Measurements from ENCODE around the gene SH2D3C.

The SH2D3C gene

DNA sequence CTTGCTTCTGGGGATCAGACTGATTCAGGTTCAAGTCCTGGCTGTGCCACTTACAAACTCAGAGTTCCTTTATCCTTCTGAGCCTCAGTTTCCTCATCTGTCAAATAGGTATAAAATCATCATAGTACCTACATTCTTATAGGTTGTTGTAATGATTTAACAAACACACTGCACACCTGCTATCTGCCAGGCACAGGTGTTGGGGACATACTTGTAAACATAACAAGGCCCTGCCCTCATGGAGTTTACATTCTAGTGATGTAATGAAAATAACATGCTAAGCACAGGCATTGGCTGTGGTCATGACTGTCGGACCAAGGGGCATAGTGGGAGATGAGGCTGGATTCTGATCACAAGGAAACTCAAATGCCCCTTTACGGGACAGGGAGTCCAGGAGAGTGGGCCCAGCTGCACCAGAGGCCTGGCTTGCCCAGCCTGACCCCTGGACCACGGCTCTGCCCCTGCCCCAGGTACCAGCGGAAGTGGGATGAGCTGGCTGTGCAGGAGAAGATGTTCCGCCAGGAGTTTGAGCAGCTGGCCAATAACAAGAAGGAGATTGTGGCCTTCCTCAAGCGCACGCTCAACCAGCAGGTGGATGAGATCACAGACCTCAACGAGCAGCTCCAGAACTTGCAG, 69.4 kb downstream of the SH2D3C start:
- Mint-ChIP-seq H3K9me3 (ENCODE audit: low read depth) (no peaks in the 10 kb centered on the region), H3K4me3 (no peak overlapping the region), H3K36me3 (peaks cover 2% of the 10 kb centered on the region), H3K27me3 (no peaks in the 10 kb centered on the region), H3K4me1 (ENCODE audit: low read depth) (peaks cover 34% of the 10 kb centered on the region), H3K27ac (no peak overlapping the region)

DNA sequence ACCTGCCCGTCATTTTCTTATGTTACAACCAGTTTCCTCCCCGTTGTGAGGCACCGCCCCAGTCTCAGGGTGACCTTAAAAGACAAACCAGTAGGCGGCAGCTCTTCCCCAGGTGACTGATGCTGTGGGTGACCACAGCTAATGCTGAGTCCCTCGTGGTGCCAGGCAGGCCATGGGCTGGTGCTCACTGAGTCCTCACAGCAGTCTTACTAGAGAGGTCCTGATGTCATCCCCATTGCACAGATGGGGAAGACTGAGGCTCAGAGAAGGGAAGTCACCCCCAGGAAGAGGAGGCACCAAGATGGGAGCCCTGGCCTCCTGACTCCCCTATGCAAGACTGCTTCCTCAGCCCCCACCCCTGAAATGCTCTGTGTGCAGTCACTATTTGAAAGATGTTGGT, 70.7 kb downstream of the SH2D3C start:
- Mint-ChIP-seq H3K9me3 (ENCODE audit: low read depth) (no peaks in the 10 kb centered on the region), H3K27ac (no peak overlapping the region), H3K27me3 (no peaks in the 10 kb centered on the region), H3K4me3 (no peak overlapping the region), H3K4me1 (ENCODE audit: low read depth) (peaks cover 31% of the 10 kb centered on the region), H3K36me3 (peaks cover 2% of the 10 kb centered on the region)

- no peak within 1 kb of the TSS for H3K27ac Mint-ChIP-seq
- H3K4me3 Mint-ChIP-seq: no peak within 1 kb of the TSS
- no peaks in the 10 kb centered on the region for H3K27me3 Mint-ChIP-seq
- H3K36me3 Mint-ChIP-seq: peaks cover 2% of the 10 kb centered on the region
- peaks cover 28% of the 10 kb centered on the region for H3K4me1 Mint-ChIP-seq (ENCODE audit: low read depth)
- H3K9me3 Mint-ChIP-seq (ENCODE audit: low read depth): no peaks in the 10 kb centered on the region
Observed at GRCh38 chr9:127706836-127707241, 71.6 kb downstream of the SH2D3C start, which contains the start of gene CFAP157. CFAP157 (plus strand) TSS chr9:127706988; CDS start chr9:127707032, 44 bp downstream.

DNA sequence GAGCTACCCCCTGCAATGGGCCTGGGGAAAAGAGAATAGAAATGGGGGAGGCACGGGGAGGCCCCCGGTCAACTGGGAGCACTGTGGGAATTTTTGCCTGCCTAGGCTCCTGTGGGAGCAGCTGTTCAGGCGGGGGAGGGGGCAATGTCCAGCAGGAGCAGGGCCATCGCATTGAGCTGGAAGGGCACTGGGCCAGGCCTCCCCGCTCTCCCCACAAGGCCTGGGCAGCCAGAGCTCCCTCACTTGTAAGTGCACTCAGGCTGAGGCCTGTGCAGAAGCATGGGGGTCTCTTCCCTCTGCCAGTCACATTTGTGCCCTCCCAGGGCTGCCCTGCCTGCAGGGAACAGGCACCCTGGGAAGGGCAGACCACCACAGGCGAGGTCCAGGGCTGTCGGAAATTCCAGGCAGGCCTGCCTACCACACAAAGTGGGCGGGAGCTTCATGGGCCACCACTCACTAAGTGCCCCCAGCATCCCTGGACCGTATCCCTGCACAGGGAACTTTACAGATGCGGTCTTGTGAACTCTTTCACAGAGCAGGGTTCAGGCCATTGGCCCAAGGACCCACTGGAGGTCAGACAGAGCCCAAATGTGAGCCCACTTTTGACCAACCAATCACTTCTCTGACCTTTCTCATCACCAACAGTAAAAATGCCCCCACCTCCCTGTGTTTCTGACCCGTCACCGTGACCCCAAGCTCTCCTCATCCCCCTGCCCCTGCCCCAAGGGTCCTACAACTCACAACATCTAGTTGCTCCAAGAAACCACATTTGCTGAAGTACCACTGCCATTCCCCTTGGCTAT, 72.7 kb downstream of the SH2D3C start:
- no peak overlapping the region for H3K4me3 Mint-ChIP-seq
- no peaks in the 10 kb centered on the region for H3K27me3 Mint-ChIP-seq
- no peaks in the 10 kb centered on the region for H3K9me3 Mint-ChIP-seq (ENCODE audit: low read depth)
- no peak overlapping the region for H3K27ac Mint-ChIP-seq
- peaks cover 22% of the 10 kb centered on the region for H3K4me1 Mint-ChIP-seq (ENCODE audit: low read depth)
- peaks cover 2% of the 10 kb centered on the region for H3K36me3 Mint-ChIP-seq

DNA sequence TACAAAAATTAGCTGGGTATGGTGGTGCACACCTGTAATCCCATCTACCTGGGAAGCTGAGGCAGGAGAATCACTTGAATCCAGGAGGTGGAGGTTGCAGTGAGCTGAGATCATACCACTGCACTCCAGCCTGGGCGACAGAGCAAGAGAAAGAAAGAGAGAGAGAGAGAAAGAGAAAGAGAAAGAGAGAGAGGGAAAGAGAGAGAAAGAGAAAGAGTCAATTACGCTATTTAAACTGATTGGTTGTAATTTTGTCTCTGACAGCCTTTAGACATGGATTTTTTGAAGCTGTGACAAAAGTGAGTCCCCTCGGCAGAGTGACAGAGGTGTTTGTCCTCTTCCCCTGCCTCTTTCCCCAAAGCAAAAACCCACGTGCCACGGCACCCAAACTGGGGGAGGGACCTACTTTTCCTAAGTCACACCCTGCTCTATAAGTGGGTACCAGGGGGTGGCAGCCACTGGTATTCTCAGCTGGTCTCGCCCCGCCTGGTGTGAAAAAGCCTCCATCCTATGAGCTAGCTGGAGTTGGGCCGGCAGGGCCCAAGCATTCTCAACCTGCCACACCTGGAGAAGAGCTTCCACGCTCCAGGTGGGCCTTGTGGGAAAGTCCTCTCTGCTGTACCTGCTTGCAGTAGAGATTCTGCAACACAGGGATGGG, 75.0 kb downstream of the SH2D3C start:
- Mint-ChIP-seq H3K9me3 (ENCODE audit: low read depth) (no peaks in the 10 kb centered on the region), H3K36me3 (no peaks in the 10 kb centered on the region), H3K27ac (no peak overlapping the region), H3K4me3 (no peak overlapping the region), H3K4me1 (ENCODE audit: low read depth) (peaks cover 23% of the 10 kb centered on the region), H3K27me3 (no peaks in the 10 kb centered on the region)

GRCh38 chr9:127700594-127701255, 77.7 kb downstream of the SH2D3C start:
- Mint-ChIP-seq H3K27ac (peak overlapping the region; percentile 16), H3K27me3 (no peaks in the 10 kb centered on the region), H3K4me3 (peak overlapping the region; percentile 43), H3K9me3 (ENCODE audit: low read depth) (no peaks in the 10 kb centered on the region), H3K36me3 (no peaks in the 10 kb centered on the region), H3K4me1 (ENCODE audit: low read depth) (peaks cover 11% of the 10 kb centered on the region)

GRCh38 chr9:127700140-127700539, 78.3 kb downstream of the SH2D3C start:
- peak overlapping the region; percentile 16 for H3K27ac Mint-ChIP-seq
- H3K27me3 Mint-ChIP-seq: no peaks in the 10 kb centered on the region
- peaks cover 11% of the 10 kb centered on the region for H3K4me1 Mint-ChIP-seq (ENCODE audit: low read depth)
- H3K4me3 Mint-ChIP-seq: peak overlapping the region; percentile 43
- H3K36me3 Mint-ChIP-seq: no peaks in the 10 kb centered on the region
- H3K9me3 Mint-ChIP-seq (ENCODE audit: low read depth): no peaks in the 10 kb centered on the region

DNA sequence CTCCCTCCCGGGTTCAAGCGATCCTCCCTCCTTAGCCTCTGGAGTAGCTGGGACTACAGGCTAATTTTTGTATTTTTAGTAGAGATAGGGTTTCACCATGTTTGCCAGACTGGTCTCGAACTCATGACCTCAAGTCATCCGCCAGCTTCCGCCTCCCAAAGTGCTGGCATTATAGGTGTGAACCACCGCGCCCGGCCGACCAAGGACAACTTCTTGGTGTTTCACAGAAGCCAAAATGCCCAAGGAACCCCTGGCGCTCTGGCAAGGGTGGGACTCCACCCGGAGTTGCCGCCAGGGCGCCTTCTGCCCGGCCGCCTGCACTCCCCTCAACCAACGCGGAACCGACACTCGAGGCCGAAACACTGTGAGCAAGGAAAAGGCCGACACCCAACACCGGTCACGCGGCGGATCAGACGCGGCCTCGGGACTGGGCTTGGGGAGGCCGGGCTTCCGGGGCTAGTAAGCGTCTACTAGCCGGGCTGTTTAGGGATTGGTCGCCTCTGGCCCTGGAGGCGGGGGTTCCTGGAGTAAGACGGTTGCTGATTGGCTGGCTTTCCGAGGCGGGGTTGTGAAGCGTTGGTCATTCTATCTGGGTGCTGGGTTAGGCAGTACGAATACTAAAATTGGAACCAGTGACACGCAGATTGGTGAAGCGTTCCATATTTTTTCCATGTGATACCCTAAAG, 79.3 kb downstream of the SH2D3C start:
- Mint-ChIP-seq H3K4me3 (peak overlapping the region; percentile 87), H3K4me1 (ENCODE audit: low read depth) (peaks cover 11% of the 10 kb centered on the region), H3K9me3 (ENCODE audit: low read depth) (no peaks in the 10 kb centered on the region), H3K27ac (peak overlapping the region; percentile 72), H3K36me3 (no peaks in the 10 kb centered on the region), H3K27me3 (no peaks in the 10 kb centered on the region)

DNA sequence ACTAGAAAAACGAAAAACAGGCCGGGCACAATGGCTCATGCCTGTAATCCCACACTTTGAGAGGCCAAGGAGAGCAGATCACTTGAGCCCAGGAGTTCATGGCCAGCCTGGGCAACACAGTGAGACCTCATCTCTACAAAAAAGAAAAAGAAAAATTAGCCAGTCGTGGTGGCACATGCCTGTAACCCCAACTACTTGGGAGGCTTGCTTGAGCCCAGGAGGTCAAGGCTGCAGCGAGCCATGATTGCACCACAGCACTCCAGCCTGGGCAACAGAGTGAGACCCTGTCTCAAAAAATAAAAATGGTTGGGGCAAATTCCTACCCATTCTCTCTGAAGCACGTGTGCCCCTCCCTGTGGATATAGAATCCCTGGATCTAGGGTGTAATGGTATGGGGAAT, 80.1 kb downstream of the SH2D3C start:
- Mint-ChIP-seq H3K4me1 (ENCODE audit: low read depth) (peaks cover 11% of the 10 kb centered on the region), H3K36me3 (no peaks in the 10 kb centered on the region), H3K27ac (no peak overlapping the region), H3K9me3 (ENCODE audit: low read depth) (no peaks in the 10 kb centered on the region), H3K27me3 (no peaks in the 10 kb centered on the region), H3K4me3 (peak overlapping the region; percentile 87)

DNA sequence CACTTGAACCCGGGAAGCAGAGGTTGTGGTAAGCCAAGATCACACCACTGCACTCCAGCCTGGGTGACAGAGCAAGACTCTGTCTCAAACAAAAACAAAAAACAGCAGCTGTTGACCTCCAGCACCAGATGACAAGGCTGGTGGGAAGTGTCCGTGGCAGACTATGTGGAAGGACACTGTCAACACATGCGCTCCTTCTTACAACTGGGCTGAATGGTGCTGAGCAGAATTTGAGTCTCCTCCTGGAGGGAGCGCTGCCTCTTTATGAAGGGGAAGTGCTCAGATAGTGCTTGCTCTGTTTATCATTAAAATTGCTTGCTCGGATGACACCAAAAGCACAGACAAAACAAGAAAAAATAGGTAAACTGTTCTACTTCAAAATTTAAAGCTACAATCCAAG, 80.9 kb downstream of the SH2D3C start:
- H3K9me3 Mint-ChIP-seq (ENCODE audit: low read depth): no peaks in the 10 kb centered on the region
- no peaks in the 10 kb centered on the region for H3K36me3 Mint-ChIP-seq
- no peaks in the 10 kb centered on the region for H3K27me3 Mint-ChIP-seq
- H3K4me1 Mint-ChIP-seq (ENCODE audit: low read depth): peaks cover 11% of the 10 kb centered on the region
- H3K27ac Mint-ChIP-seq: peak overlapping the region; percentile 34
- H3K4me3 Mint-ChIP-seq: no peak overlapping the region

GRCh38 chr9:127694890-127695720, 83.4 kb downstream of the SH2D3C start:
- peaks cover 6% of the 10 kb centered on the region for H3K4me1 Mint-ChIP-seq (ENCODE audit: low read depth)
- no peaks in the 10 kb centered on the region for H3K9me3 Mint-ChIP-seq (ENCODE audit: low read depth)
- H3K36me3 Mint-ChIP-seq: peaks cover 6% of the 10 kb centered on the region
- H3K27me3 Mint-ChIP-seq: no peaks in the 10 kb centered on the region
- no peak overlapping the region for H3K4me3 Mint-ChIP-seq
- H3K27ac Mint-ChIP-seq: no peak overlapping the region

- no peak overlapping the region for H3K4me3 Mint-ChIP-seq
- H3K27me3 Mint-ChIP-seq: no peaks in the 10 kb centered on the region
- no peak overlapping the region for H3K27ac Mint-ChIP-seq
- peaks cover 6% of the 10 kb centered on the region for H3K36me3 Mint-ChIP-seq
- H3K4me1 Mint-ChIP-seq (ENCODE audit: low read depth): no peaks in the 10 kb centered on the region
- no peaks in the 10 kb centered on the region for H3K9me3 Mint-ChIP-seq (ENCODE audit: low read depth)
Observed at GRCh38 chr9:127693697-127694096, 84.8 kb downstream of the SH2D3C start.

- peaks cover 6% of the 10 kb centered on the region for H3K36me3 Mint-ChIP-seq
- H3K4me3 Mint-ChIP-seq: no peak overlapping the region
- no peaks in the 10 kb centered on the region for H3K9me3 Mint-ChIP-seq (ENCODE audit: low read depth)
- no peaks in the 10 kb centered on the region for H3K4me1 Mint-ChIP-seq (ENCODE audit: low read depth)
- H3K27ac Mint-ChIP-seq: no peak overlapping the region
- H3K27me3 Mint-ChIP-seq: no peaks in the 10 kb centered on the region
Observed at GRCh38 chr9:127693143-127693542, 85.3 kb downstream of the SH2D3C start.

DNA sequence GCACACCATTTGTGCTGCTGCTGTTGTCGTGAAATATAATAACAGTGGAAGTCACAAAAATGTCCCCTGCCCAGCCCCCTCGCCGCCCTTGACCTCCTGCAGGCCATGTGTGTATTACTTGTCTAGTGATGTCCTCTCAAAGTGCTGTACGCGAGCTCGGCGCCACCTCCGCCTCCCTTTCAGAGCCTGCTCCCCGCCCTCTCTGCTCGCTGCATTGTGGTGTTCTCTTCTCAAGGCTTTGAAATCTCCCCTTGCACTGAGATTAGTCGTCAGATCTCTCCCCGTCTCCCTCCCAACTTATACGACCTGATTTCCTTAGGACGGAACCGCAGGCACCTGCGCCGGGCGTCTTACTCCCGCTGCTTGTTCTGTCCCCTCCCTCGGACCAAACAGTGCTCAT, 86.4 kb downstream of the SH2D3C start:
- Mint-ChIP-seq H3K4me1 (ENCODE audit: low read depth) (no peaks in the 10 kb centered on the region), H3K4me3 (no peak overlapping the region)

More for the DNA sequence above, 86.4 kb downstream of the SH2D3C start:
- H3K27me3 Mint-ChIP-seq: no peaks in the 10 kb centered on the region
- no peak overlapping the region for H3K27ac Mint-ChIP-seq
- no peaks in the 10 kb centered on the region for H3K9me3 Mint-ChIP-seq (ENCODE audit: low read depth)
- peaks cover 6% of the 10 kb centered on the region for H3K36me3 Mint-ChIP-seq
